ENCODE results near the gene COG4. TPM values are rescaled to one million over a fixed set of nuclear protein-coding genes. Genes with fewer than 3 reads are reported as not detected.

Gene COG4
- polyA plus RNA-seq, 2 of the 4 experiments (the other 2 are of a cell fraction), result 42.7 to 48.2 TPM

GRCh38 chr16:70571623-70572022 is 48.3 kb upstream of the COG4 start:
- H3K4me3 ChIP-seq, result no peak overlapping the region
- ChIA-PET POLR2A (no interaction called here), CTCF (interaction anchor here (1.0 kb wide), 1 partner anchor 10 kb away, joined by 3 read pairs; no protein-coding TSS in a partner anchor)
- WGBS (ENCODE audit: missing lambda C conversion rate), result 96% methylated on average over 8 of the region's 8 CpGs
- FAIRE-seq, result no peak
- TF ChIP-seq JUNB (IDR thresholded peaks at IDR 0.05) (no peak), NFE2L2 (conservative IDR thresholded peaks at IDR 0.05; ENCODE audit: low read length) (no peak), PHF8 (IDR thresholded peaks at IDR 0.05; ENCODE audit: borderline replicate concordance, low read depth) (no peak), HOXA7 (CRISPR knock-in tag; IDR thresholded peaks at IDR 0.05) (no peak), JUN (IDR thresholded peaks at IDR 0.05) (no peak), HOXB5 (CRISPR knock-in tag; IDR thresholded peaks at IDR 0.05) (no peak), MYC (IDR thresholded peaks at IDR 0.05; ENCODE audit: borderline replicate concordance, low read length) (no peak), CBX8 (IDR thresholded peaks at IDR 0.05) (no peak), CEBPB (IDR thresholded peaks at IDR 0.05) (no peak), FOSB (CRISPR knock-in tag; IDR thresholded peaks at IDR 0.05) (no peak), KDM1A (IDR thresholded peaks at IDR 0.05; ENCODE audit: low read depth) (no peak), ZSCAN20 (CRISPR knock-in tag; IDR thresholded peaks at IDR 0.05) (no peak), FOXS1 (CRISPR knock-in tag; IDR thresholded peaks at IDR 0.05) (no peak), REST (IDR thresholded peaks at IDR 0.05) (no peak), HES2 (IDR thresholded peaks at IDR 0.05) (no peak), CHD2 (IDR thresholded peaks at IDR 0.05; ENCODE audit: low read length, partially characterized antibody) (no peak), KDM5A (IDR thresholded peaks at IDR 0.05) (no peak), PBX3 (IDR thresholded peaks at IDR 0.05) (no peak)
- no peaks in the 10 kb centered on the region for H3K9me3 ChIP-seq
- no peak overlapping the region for H3K4me2 ChIP-seq
- 0 out of 3 replicates have a peak, but pooled peaks cover 7% of the 10 kb centered on the region for H3K4me1 ChIP-seq
- ATAC-seq, result no peak
- H3K27ac ChIP-seq, result no peak overlapping the region
- DNase-seq (ENCODE audit: low read depth in 1 of 2, low spot score in 1 of 2), result no peak

GRCh38 chr16:70570967-70571570 is 47.7 kb upstream of the COG4 start:
- ChIA-PET CTCF (interaction anchor here (1.0 kb wide), 1 partner anchor 9 kb away, joined by 3 read pairs; no protein-coding TSS in a partner anchor), POLR2A (no interaction called here)
- FAIRE-seq, result no peak
- no peak for TF ChIP-seq BCL3 (IDR thresholded peaks at IDR 0.05)
- no peak overlapping the region for H3K27ac ChIP-seq
- H3K4me2 ChIP-seq, result no peak overlapping the region
- H3K9me3 ChIP-seq, result no peaks in the 10 kb centered on the region
- 94% methylated on average over 10 of the region's 10 CpGs for WGBS (ENCODE audit: missing lambda C conversion rate)
- no peak for DNase-seq (ENCODE audit: low read depth in 1 of 2, low spot score in 1 of 2)
- H3K4me3 ChIP-seq, result no peak overlapping the region
- H3K4me1 ChIP-seq, result 0 out of 3 replicates have a peak, but pooled peaks cover 3% of the 10 kb centered on the region
- ATAC-seq, result no peak

Data from A549 (cell line).